Gastroesophageal sphincter (tissue), 4 donors: Measurements from ENCODE around the gene PTGES3L. TPM values are rescaled to one million over a fixed set of nuclear protein-coding genes. Genes with fewer than 3 reads are reported as not detected.
"Not testable (repeated sequence)": the region's sequence is repeated elsewhere in the genome, so short reads cannot be mapped to it uniquely, and the experiment has no call there.

Experiments
- ATAC-seq: fragments of 150-250 bp; one replicate; pipeline ENCODE4 v1.9.1; 2016; ENCODE audit warnings: mild to moderate bottlenecking, moderate library complexity
- H3K27ac ChIP-seq, 4 donors: fragments of 200-600 bp; sonication (generic) in 3 of 4; 1 replicate in 3 of 4; 2 replicates in 1 of 4; pipeline ENCODE4 v1.5.1; 2016 to 2019
- H3K27me3 ChIP-seq: fragments of 200-600 bp; sonication (generic); one replicate; pipeline ENCODE4 v1.5.1; 2019
- H3K36me3 ChIP-seq, 2 donors: fragments of 200-600 bp; sonication (generic); one replicate each; pipeline ENCODE4 v1.5.1; 2019; ENCODE audit warnings: control low read depth in 1 of 2
- H3K4me1 ChIP-seq, 3 donors: fragments of 200-600 bp; sonication (generic); 1 replicate in 2 of 3; 2 replicates in 1 of 3; pipeline ENCODE4 v1.5.1; 2016 to 2019; ENCODE audit warnings: control low read depth in 2 of 3
- H3K4me3 ChIP-seq, 2 donors: fragments of 200-600 bp; sonication (generic); one replicate each; pipeline ENCODE4 v1.5.1; 2019; ENCODE audit warnings: mild to moderate bottlenecking in 1 of 2, moderate library complexity in 1 of 2
- H3K9me3 ChIP-seq, 3 donors: fragments of 200-600 bp; sonication (generic); one replicate each; pipeline ENCODE4 v1.5.1; 2017 to 2019; ENCODE audit warnings: control low read depth in 2 of 3
- CTCF ChIP-seq, 4 experiments: fragments of 200-600 bp in 2 of 4; fragments of 450-650 bp in 2 of 4; sonication (generic) in 1 of 4; IDR thresholded peaks; one replicate each; pipeline ENCODE4 v1.5.1; 2017 to 2019; ENCODE audit warnings: antibody characterized with exemption in 4 of 4, mild to moderate bottlenecking in 2 of 4, moderate library complexity in 2 of 4
- EP300 ChIP-seq: sonication (generic); formaldehyde crosslinking; IDR thresholded peaks from one replicate; pipeline ENCODE4 v1.6.1; 2017; ENCODE audit warnings: antibody characterized with exemption, mild to moderate bottlenecking
- POLR2A ChIP-seq, 2 donors: fragments of 450-650 bp; IDR thresholded peaks; one replicate each; pipeline ENCODE4 v1.6.1; 2017; ENCODE audit warnings: antibody characterized with exemption in 2 of 2, mild to moderate bottlenecking in 2 of 2, moderate library complexity in 1 of 2
- POLR2AphosphoS5 ChIP-seq: sonication (generic); formaldehyde crosslinking; IDR thresholded peaks from one replicate; pipeline ENCODE4 v1.6.1; 2017; ENCODE audit warnings: antibody characterized with exemption
- WGBS, 2 donors: methylation state at CpG; one replicate each; pipeline ENCODE4 v1.1.5; 2018; ENCODE audit warnings: low coverage in 1 of 2; 5-methylcytosine and 5-hydroxymethylcytosine counted together
- total RNA-seq, 4 donors: library from RNA; depleted of rRNA; stranded (reverse); fragments of >200 nt; gene quantifications; one replicate each; pipeline ENCODE4 v1.1.0, GENCODE V29; 2016

The PTGES3L gene
- total RNA-seq, 4 donors from 2014 or later: 5.5 to 19.6 (median 10.1) TPM

DNA sequence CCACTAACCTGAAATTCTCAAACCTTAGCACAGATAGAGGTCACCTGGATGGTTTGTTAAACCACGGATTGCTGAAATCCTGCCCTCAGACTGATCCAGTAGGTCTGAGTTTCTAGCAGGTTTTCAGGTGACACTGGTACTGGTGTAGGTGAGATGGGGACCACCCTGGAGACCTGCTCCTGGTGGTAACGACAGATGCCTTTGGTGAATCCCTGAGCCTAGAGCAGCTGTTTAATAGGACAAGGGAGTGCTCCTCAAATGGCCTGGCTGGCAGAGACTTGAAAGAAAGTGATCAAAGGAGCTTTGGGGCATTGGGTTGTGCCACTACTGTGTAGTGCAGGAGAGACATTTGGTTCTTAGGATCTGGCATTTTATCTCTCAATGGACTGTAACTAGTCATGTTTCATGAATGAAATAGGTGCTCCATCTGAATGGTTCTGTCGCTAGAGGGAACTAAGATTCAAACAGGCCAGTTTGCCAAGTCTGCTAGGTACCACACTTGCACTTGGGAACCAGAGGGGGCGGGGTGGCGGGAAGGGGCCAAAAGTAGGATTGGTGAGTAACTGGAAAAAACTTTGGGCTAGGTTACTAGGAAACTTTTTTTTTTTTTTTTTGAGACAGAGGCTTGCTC, 23.8 kb upstream of the PTGES3L start:
- Histone ChIP-seq H3K4me1 (peaks cover 5 to 53% (median 10%) of the 10 kb centered on the region in 3 donors), H3K27ac (peak overlapping the region in 3 of 4 donors; percentile 1 to 48 (median 10)), H3K4me3 (no peak overlapping the region), H3K9me3 (no peaks in the 10 kb centered on the region), H3K27me3 (no peaks in the 10 kb centered on the region), H3K36me3 (peaks cover 0 to 58% of the 10 kb centered on the region in 2 donors)
- TF ChIP-seq POLR2AphosphoS5 (no peak), EP300 (no peak), CTCF (IDR thresholded peaks at IDR 0.05) (no peak), POLR2A (IDR thresholded peaks at IDR 0.05) (no peak)
- peak; percentile 34 for ATAC-seq
- WGBS, 2 donors: 57 to 60% methylated on average over 2 to 3 of the region's 5 CpGs

DNA sequence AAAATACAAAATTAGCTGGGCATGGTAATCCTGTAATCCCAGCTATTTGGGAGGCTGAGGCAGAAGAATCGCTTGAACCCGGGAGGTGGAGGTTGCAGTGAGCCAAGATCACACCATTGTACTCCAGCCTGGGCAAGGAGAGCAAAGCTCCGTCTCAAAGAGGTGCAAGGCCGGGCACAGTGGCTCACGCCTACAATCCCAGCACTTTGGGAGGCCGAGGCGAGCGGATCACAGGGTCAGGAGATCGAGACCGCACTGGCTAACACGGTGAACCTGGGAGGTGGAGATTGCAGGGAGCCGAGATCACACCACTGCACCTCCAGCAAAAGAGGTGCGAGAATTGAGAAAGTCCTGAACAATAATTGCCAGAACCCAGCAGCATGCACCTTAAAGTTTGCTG, 21.0 kb upstream of the PTGES3L start:
- H3K36me3 ChIP-seq: peaks cover 0 to 58% of the 10 kb centered on the region in 2 donors
- not testable (repeated sequence) for H3K4me3 ChIP-seq, H3K27me3 ChIP-seq, H3K9me3 ChIP-seq, ATAC-seq
- H3K4me1 ChIP-seq: peaks cover 5 to 39% (median 11%) of the 10 kb centered on the region in 3 donors
- WGBS, 2 donors: 69 to 100% methylated on average over 2 to 7 of the region's 13 CpGs
- peak overlapping the region in 1 of 4 donors; percentile 39 for H3K27ac ChIP-seq

- no peaks in the 10 kb centered on the region for H3K27me3 ChIP-seq
These were observed 19.2 kb upstream of the PTGES3L start for GRCh38 chr17:42999003-42999525.

DNA sequence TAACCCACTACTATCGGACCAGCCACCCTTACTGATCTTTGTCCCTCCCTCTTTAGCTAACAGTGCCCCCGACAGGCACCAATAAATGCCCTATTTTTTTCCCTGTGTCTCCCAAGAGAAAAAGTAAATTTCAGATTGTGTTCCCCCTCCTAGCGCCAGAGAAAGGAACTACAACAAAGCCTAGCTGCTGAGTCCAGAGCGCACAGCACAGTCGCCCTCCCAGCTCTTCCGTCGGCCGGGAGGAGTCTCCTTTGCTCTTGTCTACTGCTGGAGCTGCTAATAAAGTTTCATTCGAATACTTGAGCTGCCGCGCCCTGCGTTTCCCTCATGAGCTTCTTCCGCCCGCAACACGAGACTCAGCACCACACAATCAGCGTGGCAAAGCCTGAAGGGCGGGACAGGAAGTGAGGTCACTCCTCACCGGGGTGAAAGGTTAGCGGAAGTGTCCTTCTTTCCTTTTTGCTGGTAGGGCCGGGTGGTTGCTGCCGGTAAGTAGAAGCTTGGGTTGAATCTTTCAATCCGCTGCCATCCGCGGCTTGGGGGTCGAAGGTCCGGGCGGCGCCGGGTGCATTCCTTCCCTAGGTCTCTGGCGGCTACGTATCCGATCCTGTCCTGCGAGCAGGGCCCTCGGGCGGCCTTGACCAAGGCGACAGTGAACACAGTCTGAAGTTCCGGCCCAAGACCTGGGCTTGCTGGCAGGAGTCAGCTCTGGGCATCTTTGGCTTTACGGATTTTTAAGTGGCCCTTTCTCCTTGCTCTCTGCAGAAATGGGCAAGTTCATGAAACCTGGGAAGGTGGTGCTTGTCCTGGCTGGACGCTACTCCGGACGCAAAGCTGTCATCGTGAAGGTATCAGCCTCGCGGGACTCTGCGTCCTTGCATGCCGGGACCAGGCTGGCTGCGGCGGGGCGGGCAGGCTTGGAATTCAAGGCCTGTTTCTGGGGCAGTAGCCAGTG, 18.4 kb upstream of the PTGES3L start, which contains the start of gene RPL27:
Gene RPL27 (plus strand): TSS at position 436 of the 955 bp plus-strand sequence. CDS start 332 bp downstream, at position 768.
- Histone ChIP-seq H3K36me3 (peaks cover 0 to 58% of the 10 kb centered on the region in 2 donors), H3K4me3 (peak within 1 kb of the TSS; percentile 63 to 99), H3K27ac (peak within 1 kb of the TSS; percentile 86 to 97 (median 94)), H3K4me1 (peaks cover 5 to 39% (median 11%) of the 10 kb centered on the region in 3 donors), H3K9me3 (no peaks in the 10 kb centered on the region), H3K27me3 (no peaks in the 10 kb centered on the region)
- WGBS, 2 donors: 0% methylated on average over 2 to 6 of the region's 49 CpGs
- TF ChIP-seq POLR2A (IDR thresholded peaks at IDR 0.05) (peak; percentile 68 to 70), EP300 (no peak), CTCF (IDR thresholded peaks at IDR 0.05) (peak; percentile 81 to 97 (median 93)), POLR2AphosphoS5 (peak; percentile 89)
- ATAC-seq: peak; percentile 98

More at GRCh38 chr17:42999003-42999525, 19.2 kb upstream of the PTGES3L start:
- Histone ChIP-seq H3K27ac (peak overlapping the region; percentile 86 to 97 (median 94)), H3K36me3 (peaks cover 0 to 58% of the 10 kb centered on the region in 2 donors), H3K4me3 (peak overlapping the region; percentile 63 to 99), H3K9me3 (no peaks in the 10 kb centered on the region), H3K4me1 (peaks cover 5 to 39% (median 11%) of the 10 kb centered on the region in 3 donors)
- no peak for ATAC-seq
- TF ChIP-seq CTCF (IDR thresholded peaks at IDR 0.05) (no peak), EP300 (no peak), POLR2A (IDR thresholded peaks at IDR 0.05) (no peak)
- 10 to 25% methylated on average over 7 to 9 of the region's 10 CpGs for WGBS, 2 donors

DNA sequence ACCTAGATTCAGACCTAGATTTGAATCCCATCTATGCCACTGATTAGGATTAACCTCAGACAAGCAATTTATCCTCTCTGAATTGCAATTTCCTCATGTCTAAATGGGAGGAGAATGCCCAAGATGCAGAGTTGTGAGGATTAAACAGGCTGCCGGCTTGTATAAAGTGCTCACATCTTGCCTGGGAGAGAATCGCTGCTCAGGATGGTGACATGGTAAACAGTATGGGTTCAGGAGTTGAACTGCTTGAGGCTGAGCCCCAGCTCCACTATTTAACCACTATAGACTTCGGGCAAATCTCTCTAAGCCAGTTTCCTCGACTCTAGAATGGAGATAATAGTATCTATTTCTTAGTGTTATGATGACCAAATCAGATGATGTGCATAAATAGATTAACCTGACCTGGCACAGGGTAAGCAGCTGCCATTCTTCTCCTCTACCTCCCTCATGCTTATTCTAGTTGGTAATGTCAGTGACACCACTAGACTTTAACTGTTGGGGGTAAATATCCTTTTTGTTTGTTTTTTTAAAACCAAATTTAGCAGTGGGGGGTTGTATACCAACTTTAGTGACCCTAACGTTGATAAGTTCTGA, 17.6 kb upstream of the PTGES3L start:
- Histone ChIP-seq H3K36me3 (peaks cover 0 to 58% of the 10 kb centered on the region in 2 donors), H3K27ac (peak overlapping the region; percentile 81 to 90 (median 84)), H3K27me3 (no peaks in the 10 kb centered on the region), H3K4me1 (peaks cover 5 to 39% (median 11%) of the 10 kb centered on the region in 3 donors), H3K4me3 (peak overlapping the region; percentile 8 to 63), H3K9me3 (no peaks in the 10 kb centered on the region)
- TF ChIP-seq EP300 (no peak), CTCF (IDR thresholded peaks at IDR 0.05) (no peak), POLR2AphosphoS5 (no peak), POLR2A (IDR thresholded peaks at IDR 0.05) (no peak)
- 17 to 18% methylated on average over 2 to 5 of the region's 5 CpGs for WGBS, 2 donors
- no peak for ATAC-seq

GRCh38 chr17:42993913-42994312, 14.0 kb upstream of the PTGES3L start:
- not testable (repeated sequence) for ATAC-seq, H3K9me3 ChIP-seq, H3K27ac ChIP-seq, H3K4me3 ChIP-seq, H3K27me3 ChIP-seq
- peaks cover 0 to 61% of the 10 kb centered on the region in 2 donors for H3K36me3 ChIP-seq
- peaks cover 0 to 11% (median 3%) of the 10 kb centered on the region in 3 donors for H3K4me1 ChIP-seq
- 93 to 96% methylated on average over 5 of the region's 10 CpGs for WGBS, 2 donors
